Duodenal mucosa (tissue), 2 donors: ENCODE data around the gene DCTN2.
"Not testable (repeated sequence)": the region's sequence is repeated elsewhere in the genome, so short reads cannot be mapped to it uniquely, and the experiment has no call there.

Experiments used
- H3K27ac ChIP-seq: one replicate; pipeline ENCODE4 v1.7.0; 2013; ENCODE audit warnings: low read depth, low read length
- H3K27me3 ChIP-seq, 2 donors: one replicate each; pipeline ENCODE4 v1.7.0; 2013; ENCODE audit warnings: low read length in 2 of 2, control low read depth in 1 of 2; ENCODE audit not compliant: insufficient read depth in 2 of 2, control insufficient read depth in 1 of 2
- H3K36me3 ChIP-seq, 2 donors: one replicate each; pipeline ENCODE4 v1.7.0; 2013; ENCODE audit warnings: low read length in 2 of 2, control low read depth in 1 of 2; ENCODE audit not compliant: insufficient read depth in 2 of 2, control insufficient read depth in 1 of 2
- H3K4me1 ChIP-seq, 2 donors: one replicate each; pipeline ENCODE4 v1.7.0; 2013; ENCODE audit warnings: low read length in 2 of 2, control low read depth in 1 of 2; ENCODE audit not compliant: insufficient read depth in 2 of 2, control insufficient read depth in 1 of 2
- H3K4me3 ChIP-seq, 2 donors: one replicate each; pipeline ENCODE4 v1.7.0; 2013; ENCODE audit warnings: low read length in 2 of 2, low read depth in 1 of 2
- H3K9ac ChIP-seq, 2 donors: one replicate each; pipeline ENCODE4 v1.7.0; 2013; ENCODE audit warnings: low read length in 2 of 2, low read depth in 1 of 2
- H3K9me3 ChIP-seq, 2 donors: one replicate each; pipeline ENCODE4 v1.7.0; 2013; ENCODE audit warnings: low read length in 2 of 2, control low read depth in 1 of 2; ENCODE audit not compliant: control insufficient read depth in 1 of 2

DCTN2 gene

DNA sequence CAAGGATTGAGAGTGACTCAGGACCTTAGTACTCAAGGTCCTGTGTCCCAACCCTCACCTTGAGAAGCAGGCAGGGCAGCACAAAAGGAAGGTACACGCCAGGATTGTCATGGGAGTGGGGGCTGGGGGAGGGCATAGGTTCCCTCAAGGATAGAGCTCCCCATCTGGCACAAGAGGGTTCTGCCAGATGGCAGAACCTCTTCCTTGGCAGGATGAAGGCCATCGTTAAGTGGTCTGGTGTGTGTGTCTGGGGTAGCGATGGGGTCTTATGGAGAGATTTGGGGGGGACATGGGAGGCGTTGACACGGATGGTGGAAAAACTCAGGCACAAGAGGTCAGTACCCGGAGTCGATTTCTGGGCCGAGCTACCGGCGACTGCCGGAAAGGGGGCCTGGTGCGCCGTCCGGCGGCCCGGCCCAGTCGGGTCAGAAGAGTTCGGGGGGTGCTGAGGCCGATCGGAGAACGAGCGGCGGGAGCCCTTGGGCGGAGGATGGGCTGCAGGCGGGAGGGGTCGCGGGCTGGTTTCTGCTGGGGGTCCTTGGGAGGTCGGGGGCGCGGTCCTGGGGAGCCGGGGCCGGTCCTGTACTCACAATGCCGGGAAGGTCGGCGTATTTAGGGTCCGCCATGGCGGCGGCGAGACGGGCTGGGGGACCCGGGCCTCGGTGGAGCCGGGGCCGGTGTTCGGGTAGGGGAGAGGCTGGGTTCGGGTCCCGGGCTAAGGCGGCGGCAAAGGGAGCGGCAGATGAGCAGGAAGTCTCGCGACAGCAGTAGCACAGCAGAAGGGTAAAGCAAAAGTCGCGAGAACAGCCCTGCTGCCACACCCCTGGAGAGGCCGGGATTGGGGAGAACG, at the start of gene DCTN2:
DCTN2 (minus strand) TSS at position 755 of the 850 bp plus-strand sequence; CDS start at position 626, 129 bp downstream.
- peaks cover 18 to 22% of the 10 kb centered on the region in 2 donors for H3K4me1 ChIP-seq
- H3K27ac ChIP-seq, result peak within 1 kb of the TSS; percentile 68
- peak within 1 kb of the TSS; percentile 81 to 88 for H3K4me3 ChIP-seq
- no peaks in the 10 kb centered on the region for H3K36me3 ChIP-seq
- peaks cover 22 to 23% of the 10 kb centered on the region in 2 donors for H3K27me3 ChIP-seq
- H3K9ac ChIP-seq, result peak within 1 kb of the TSS; percentile 85 to 94
- H3K9me3 ChIP-seq, result no peaks in the 10 kb centered on the region

DNA sequence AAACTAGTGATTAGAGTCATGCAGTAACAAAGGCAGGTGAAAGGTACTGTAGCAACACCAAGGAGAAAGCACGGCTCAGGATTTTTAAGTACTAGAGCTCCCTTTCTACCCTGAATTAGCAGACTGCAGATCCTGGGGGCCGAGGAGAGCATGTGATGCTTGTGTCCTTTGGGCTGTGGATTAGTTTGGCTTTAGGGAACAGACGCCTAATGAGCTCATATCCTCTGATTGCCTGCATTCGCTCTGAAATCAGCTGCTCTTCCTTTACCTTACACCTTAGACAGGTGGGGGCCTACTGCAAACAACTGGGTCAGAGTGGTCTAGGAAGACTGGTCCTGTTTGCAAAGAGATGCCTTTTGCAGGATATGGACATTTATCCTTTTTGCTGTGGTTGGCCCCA, 46.2 kb upstream of the DCTN2 start:
- peaks cover 0 to under 1% of the 10 kb centered on the region in 2 donors for H3K27me3 ChIP-seq
- H3K36me3 ChIP-seq, result peaks cover 13 to 32% of the 10 kb centered on the region in 2 donors
- no peak overlapping the region for H3K4me3 ChIP-seq
- peaks cover 8 to 13% of the 10 kb centered on the region in 2 donors for H3K4me1 ChIP-seq
- no peak overlapping the region for H3K27ac ChIP-seq
- no peaks in the 10 kb centered on the region for H3K9me3 ChIP-seq
- no peak overlapping the region for H3K9ac ChIP-seq

DNA sequence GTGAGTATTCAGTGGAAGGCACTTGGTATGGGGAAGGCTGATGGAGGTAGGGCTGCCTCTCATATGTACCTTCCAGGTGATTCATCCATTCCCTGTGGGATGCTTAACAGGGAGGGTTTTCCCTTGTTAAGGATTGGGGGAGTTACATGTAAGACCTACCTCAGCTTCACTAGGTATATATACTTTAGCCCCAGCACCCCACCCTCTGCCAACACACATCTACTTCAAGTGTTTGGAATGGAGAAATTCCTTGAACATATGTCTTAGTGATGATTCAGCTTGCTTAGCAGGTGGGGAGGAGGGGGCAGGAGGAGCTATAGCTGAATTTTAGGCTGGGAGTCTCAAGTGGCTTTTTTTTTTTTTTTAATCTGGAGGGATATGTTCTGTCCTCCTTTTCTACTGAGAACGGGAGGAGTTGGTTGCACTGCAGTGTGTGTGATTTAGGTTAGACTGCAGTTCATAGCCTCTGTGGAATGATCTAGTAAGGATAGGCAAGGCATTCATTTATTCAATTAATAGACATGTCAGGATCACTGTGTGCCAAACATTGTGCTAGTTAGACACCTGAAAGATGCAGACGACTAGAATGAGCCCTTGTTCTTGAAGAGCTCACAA, 45.7 kb upstream of the DCTN2 start:
- Histone ChIP-seq H3K4me1 (peaks cover 8 to 13% of the 10 kb centered on the region in 2 donors), H3K4me3 (no peak overlapping the region), H3K36me3 (peaks cover 11 to 30% of the 10 kb centered on the region in 2 donors), H3K9me3 (no peaks in the 10 kb centered on the region), H3K9ac (no peak overlapping the region), H3K27me3 (peaks cover 0 to 6% of the 10 kb centered on the region in 2 donors), H3K27ac (no peak overlapping the region)

DNA sequence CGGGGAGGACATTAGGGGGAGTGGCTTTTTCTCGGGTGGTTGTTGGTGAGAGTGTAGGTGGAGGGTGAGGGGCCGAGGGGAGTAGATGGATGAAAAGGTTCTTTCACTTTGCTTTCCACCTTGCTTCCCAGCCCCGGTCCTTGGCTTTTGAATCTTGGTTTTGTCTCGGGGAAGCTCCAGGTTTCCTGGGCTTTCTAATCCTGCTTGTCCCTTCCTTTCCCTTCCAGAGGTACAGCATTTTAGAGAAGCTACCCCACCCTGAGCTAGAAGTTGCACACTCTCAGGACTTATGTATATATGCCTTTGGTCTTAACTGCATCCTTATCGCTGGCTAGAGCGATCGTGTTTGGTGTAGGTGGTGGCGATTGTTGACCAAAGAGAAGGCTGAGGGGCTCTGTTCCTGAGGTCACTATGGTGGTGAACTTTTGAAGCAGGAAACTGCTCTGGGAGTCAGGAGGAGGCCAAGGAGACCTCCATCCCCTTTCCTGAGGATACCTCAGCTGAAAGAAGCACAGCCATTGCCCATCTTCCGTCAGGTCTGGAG, 44.9 kb upstream of the DCTN2 start:
- Histone ChIP-seq H3K27ac (no peak overlapping the region), H3K36me3 (peaks cover 8 to 22% of the 10 kb centered on the region in 2 donors), H3K9me3 (no peaks in the 10 kb centered on the region), H3K9ac (peak overlapping the region; percentile 81 to 82), H3K27me3 (peaks cover 0 to 6% of the 10 kb centered on the region in 2 donors), H3K4me3 (peak overlapping the region; percentile 74 to 99), H3K4me1 (peaks cover 8 to 13% of the 10 kb centered on the region in 2 donors)

DNA sequence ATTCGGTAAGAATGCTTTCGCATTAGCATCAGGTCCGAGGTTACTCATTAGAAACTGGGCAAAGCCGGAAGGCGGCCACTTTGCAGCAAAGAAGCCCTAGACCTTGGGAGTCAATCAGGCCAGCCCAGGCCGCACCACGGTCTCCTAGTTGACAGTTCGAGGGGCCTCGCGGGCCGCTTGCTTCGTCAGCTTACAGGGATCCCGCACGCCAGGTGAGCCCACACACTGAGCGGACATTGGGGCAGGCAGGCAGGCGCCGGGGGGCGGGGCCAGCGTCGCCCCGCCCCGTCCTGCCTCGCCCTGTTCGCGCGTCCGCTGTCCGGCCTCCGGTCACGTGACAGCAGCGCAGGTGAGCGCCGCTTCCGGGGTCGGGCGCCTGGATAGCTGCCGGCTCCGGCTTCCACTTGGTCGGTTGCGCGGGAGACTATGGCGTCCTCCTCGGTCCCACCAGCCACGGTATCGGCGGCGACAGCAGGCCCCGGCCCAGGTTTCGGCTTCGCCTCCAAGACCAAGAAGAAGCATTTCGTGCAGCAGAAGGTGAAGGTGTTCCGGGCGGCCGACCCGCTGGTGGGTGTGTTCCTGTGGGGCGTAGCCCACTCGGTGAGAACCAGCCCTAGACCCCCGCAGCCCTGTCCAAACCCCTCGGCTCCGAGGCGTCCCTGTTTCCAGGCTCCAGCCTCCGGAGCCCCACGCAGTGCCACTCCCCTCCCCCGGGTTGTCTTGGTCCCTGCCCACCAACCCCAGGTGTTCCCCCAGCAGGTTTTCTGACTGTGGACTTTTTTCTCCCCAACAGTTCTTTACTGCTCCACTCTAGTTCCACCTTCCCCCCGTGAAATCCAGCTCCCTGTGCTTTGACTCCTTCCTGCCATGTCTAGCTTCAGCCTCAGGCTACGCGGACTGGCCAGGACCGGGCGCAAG, 44.1 kb upstream of the DCTN2 start, which contains the start of gene PIP4K2C:
PIP4K2C (plus strand) TSS at position 329 of the 918 bp plus-strand sequence; CDS start at position 427, 98 bp downstream.
- H3K9me3 ChIP-seq, result no peaks in the 10 kb centered on the region
- H3K36me3 ChIP-seq, result peaks cover 8 to 17% of the 10 kb centered on the region in 2 donors
- peak within 1 kb of the TSS; percentile 74 to 99 for H3K4me3 ChIP-seq
- H3K27me3 ChIP-seq, result peaks cover 0 to 6% of the 10 kb centered on the region in 2 donors
- peaks cover 8 to 13% of the 10 kb centered on the region in 2 donors for H3K4me1 ChIP-seq
- no peak within 1 kb of the TSS for H3K27ac ChIP-seq
- peak within 1 kb of the TSS; percentile 81 to 82 for H3K9ac ChIP-seq

DNA sequence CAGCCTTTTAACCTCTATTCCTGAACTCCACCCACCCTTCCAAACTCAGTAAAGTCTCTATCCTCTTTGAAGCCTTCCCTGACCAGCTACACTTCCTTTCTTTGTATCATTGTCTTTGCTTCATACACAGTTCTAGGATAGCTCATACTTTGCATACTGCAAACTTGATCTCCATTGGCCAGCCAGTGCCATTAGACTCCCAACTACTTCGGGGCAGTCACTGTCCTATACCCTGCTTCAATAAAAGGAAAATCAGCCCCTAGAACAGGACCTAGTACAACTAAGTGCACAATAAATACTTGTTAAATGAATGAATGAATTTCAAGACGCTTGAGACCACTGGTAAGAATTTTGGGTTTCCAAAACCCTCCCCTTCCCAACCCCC, 43.5 kb upstream of the DCTN2 start:
- H3K27me3 ChIP-seq, result peaks cover 0 to 6% of the 10 kb centered on the region in 2 donors
- peak overlapping the region; percentile 74 to 99 for H3K4me3 ChIP-seq
- H3K27ac ChIP-seq, result no peak overlapping the region
- no peaks in the 10 kb centered on the region for H3K9me3 ChIP-seq
- peaks cover 3 to 11% of the 10 kb centered on the region in 2 donors for H3K36me3 ChIP-seq
- peak overlapping the region; percentile 81 to 82 for H3K9ac ChIP-seq
- peaks cover 8 to 13% of the 10 kb centered on the region in 2 donors for H3K4me1 ChIP-seq

DNA sequence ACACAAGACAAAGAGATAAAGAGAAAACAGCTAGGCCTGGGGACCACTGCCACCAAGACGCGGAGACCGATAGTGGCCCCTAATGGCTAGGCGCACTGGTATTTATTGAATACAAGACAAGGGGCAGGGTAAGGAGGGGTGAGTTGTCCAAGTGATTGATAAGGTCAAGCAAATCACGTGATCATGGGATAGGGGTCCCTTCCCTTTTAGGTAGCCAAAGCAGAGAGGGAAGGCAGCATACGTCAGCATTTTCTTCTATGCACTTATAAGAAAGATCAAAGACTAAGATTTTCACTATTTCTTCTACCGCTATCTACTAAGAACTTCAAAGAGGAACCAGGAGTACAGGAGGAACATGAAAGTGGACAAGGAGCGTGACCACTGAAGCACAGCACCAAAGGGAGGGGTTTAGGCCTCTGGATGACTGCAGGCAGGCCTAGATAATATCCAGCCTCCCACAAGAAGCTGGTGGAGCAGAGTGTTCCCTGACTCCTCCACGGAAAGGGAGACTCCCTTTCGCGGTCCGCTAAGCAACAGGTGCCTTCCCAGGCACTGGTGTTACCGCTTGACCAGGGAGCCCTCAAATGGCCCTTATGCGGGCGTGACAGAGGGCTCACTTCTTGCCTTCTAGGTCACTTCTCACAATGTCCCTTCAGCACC, 42.1 kb upstream of the DCTN2 start:
- H3K9me3 ChIP-seq, H3K9ac ChIP-seq, H3K27me3 ChIP-seq, H3K36me3 ChIP-seq, H3K27ac ChIP-seq, H3K4me3 ChIP-seq: not testable (repeated sequence)
- H3K4me1 ChIP-seq, result peaks cover 8 to 13% of the 10 kb centered on the region in 2 donors

DNA sequence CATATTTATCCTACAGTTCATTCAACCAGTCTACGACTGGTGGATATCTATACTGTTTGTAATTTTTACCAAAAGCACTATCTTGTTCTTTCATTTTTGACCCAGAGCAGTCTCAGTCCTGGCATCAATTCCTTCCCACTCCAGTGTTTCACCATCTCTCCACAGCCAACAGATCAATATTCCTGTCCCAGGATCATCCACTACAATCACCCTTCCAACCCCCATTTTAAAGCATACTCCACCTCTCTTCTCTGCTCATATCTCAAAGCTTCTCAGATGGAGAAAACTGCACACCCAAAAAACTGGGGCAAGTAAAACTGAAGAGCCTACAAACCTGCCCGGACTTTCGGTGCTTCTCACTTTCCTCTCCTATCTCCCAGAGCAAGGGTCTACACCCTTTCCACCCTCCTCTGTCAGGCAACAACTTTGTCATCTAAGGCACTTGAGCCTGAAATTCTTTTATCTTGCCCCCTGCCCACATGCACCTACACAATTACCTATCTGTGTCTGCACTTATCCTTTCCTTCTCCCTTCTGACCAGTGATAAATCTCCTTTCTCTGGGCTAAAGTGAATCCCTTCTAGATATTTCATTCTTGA, 39.9 kb upstream of the DCTN2 start:
- Histone ChIP-seq H3K4me3 (no peak overlapping the region), H3K36me3 (no peaks in the 10 kb centered on the region), H3K4me1 (peaks cover 5 to 11% of the 10 kb centered on the region in 2 donors), H3K27me3 (peaks cover 0 to 10% of the 10 kb centered on the region in 2 donors), H3K9me3 (no peaks in the 10 kb centered on the region), H3K27ac (no peak overlapping the region), H3K9ac (no peak overlapping the region)

DNA sequence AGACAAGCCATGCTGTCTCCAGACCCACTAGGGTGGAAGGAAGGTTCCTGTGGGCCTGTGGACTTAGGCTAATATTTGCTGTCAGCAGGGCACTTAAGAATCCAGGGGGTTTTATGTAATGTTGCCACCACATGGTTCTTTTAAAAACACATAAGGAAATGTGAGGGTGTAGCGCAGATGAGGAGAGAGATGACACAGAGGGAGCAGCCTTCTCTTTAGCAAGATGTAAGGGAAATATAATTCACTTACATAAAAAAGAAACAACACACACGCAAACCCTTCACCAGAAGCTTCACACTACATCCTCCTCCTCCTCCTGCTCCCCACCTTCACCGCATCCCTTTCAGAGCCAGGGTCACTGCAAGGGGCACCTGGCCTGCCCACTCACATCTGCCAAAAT, 39.1 kb upstream of the DCTN2 start:
- Histone ChIP-seq H3K9me3 (no peaks in the 10 kb centered on the region), H3K4me1 (peaks cover 0 to 6% of the 10 kb centered on the region in 2 donors), H3K27ac (no peak overlapping the region), H3K4me3 (no peak overlapping the region), H3K36me3 (no peaks in the 10 kb centered on the region), H3K9ac (no peak overlapping the region), H3K27me3 (peaks cover 0 to 10% of the 10 kb centered on the region in 2 donors)
